HEK293 (cell line): ENCODE results near the gene AFDN.

Experiments
- CTCF ChIA-PET: fragments of 350-600 bp; formaldehyde crosslinking; extraction: SDS; loops from one replicate; lab custom pipeline; 2021; ENCODE audit warnings: antibody characterized with exemption; lab: Yijun Ruan, JAX
- POLR2A ChIA-PET: fragments of 300-600 bp; formaldehyde crosslinking; extraction: SDS; loops from one replicate; lab custom pipeline; 2020; ENCODE audit warnings: antibody characterized with exemption, inconsistent platforms; lab: Yijun Ruan, JAX
- H3K27ac ChIP-seq: fragments of 200-500 bp; sonication (Bioruptor generic); 2 replicates; pipeline ENCODE4 v1.5.1; 2014; ENCODE audit warnings: low read depth, low read length, control low read depth, inconsistent platforms; ENCODE audit errors: extremely low read depth
- H3K36me3 ChIP-seq, 2 experiments: fragments of 200-500 bp in 1 of 2; sonication (Bioruptor generic) in 1 of 2; 1 replicate in 1 of 2; 2 replicates in 1 of 2; pipeline ENCODE4 v1.5.1; 2014 to 2017; ENCODE audit warnings: inconsistent platforms in 2 of 2, low read length in 2 of 2; ENCODE audit not compliant: control insufficient read depth in 2 of 2, insufficient read depth in 1 of 2
- H3K4me1 ChIP-seq: fragments of 200-500 bp; sonication (Bioruptor generic); 2 replicates; pipeline ENCODE4 v1.5.1; 2014; ENCODE audit warnings: mild to moderate bottlenecking, low read length, inconsistent platforms; ENCODE audit not compliant: control insufficient read depth, insufficient read depth
- H3K4me3 ChIP-seq: 2 replicates; pipeline ENCODE4 v1.5.1; 2011; ENCODE audit warnings: low read depth, mild to moderate bottlenecking, control low read depth, low read length, moderate library complexity
- H3K9me3 ChIP-seq: fragments of 200-500 bp; sonication (Bioruptor generic); 2 replicates; pipeline ENCODE4 v1.5.1; 2014; ENCODE audit warnings: low read depth, low read length, inconsistent platforms; ENCODE audit not compliant: control insufficient read depth, insufficient read depth
- GLI4 ChIP-seq: fragments of 450-650 bp; formaldehyde crosslinking; IDR thresholded peaks from 2 replicates; pipeline ENCODE4 v1.5.1; 2016; ENCODE audit warnings: missing biosample characterization, missing genetic modification characterization
- MZF1 ChIP-seq: fragments of 450-650 bp; formaldehyde crosslinking; IDR thresholded peaks from 2 replicates; pipeline ENCODE4 v1.5.1; 2017; ENCODE audit warnings: missing biosample characterization, missing genetic modification characterization, borderline replicate concordance
- OSR2 ChIP-seq: fragments of 450-650 bp; formaldehyde crosslinking; IDR thresholded peaks from 2 replicates; pipeline ENCODE4 v1.5.1; 2016; ENCODE audit warnings: missing biosample characterization, missing genetic modification characterization
- ZBTB21 ChIP-seq: fragments of 450-650 bp; formaldehyde crosslinking; IDR thresholded peaks from 2 replicates; pipeline ENCODE4 v1.5.1; 2017; ENCODE audit warnings: missing biosample characterization, missing genetic modification characterization
- ZBTB26 ChIP-seq: fragments of 450-650 bp; formaldehyde crosslinking; optimal IDR thresholded peaks from 2 replicates; pipeline ENCODE3; 2016; ENCODE audit warnings: missing biosample characterization, mild to moderate bottlenecking, missing genetic modification characterization
- ZFHX2 ChIP-seq: fragments of 450-650 bp; formaldehyde crosslinking; conservative IDR thresholded peaks from 2 replicates; pipeline ENCODE4 v1.5.1; 2016; ENCODE audit warnings: missing biosample characterization, missing genetic modification characterization
- ZNF138 ChIP-seq: fragments of 450-650 bp; formaldehyde crosslinking; IDR thresholded peaks from 2 replicates; pipeline ENCODE4 v1.5.1; 2016; ENCODE audit warnings: missing biosample characterization, missing genetic modification characterization, borderline replicate concordance
- ZNF280D ChIP-seq: fragments of 450-650 bp; formaldehyde crosslinking; IDR thresholded peaks from 2 replicates; pipeline ENCODE4 v1.5.1; 2016; ENCODE audit warnings: missing biosample characterization, missing genetic modification characterization
- ZNF335 ChIP-seq: fragments of 450-650 bp; formaldehyde crosslinking; conservative IDR thresholded peaks from 2 replicates; pipeline ENCODE4 v1.5.1; 2016; ENCODE audit warnings: missing biosample characterization, missing genetic modification characterization
- ZNF416 ChIP-seq: fragments of 450-650 bp; formaldehyde crosslinking; IDR thresholded peaks from 2 replicates; pipeline ENCODE4 v1.5.1; 2016; ENCODE audit warnings: missing biosample characterization, missing genetic modification characterization
- ZNF521 ChIP-seq: fragments of 450-650 bp; formaldehyde crosslinking; IDR thresholded peaks from 2 replicates; pipeline ENCODE4 v1.5.1; 2017; ENCODE audit warnings: missing biosample characterization, mild to moderate bottlenecking, missing genetic modification characterization
- ZNF747 ChIP-seq: fragments of 450-650 bp; formaldehyde crosslinking; IDR thresholded peaks from 2 replicates; pipeline ENCODE4 v1.5.1; 2016; ENCODE audit warnings: missing biosample characterization, missing genetic modification characterization
- ZNF776 ChIP-seq: fragments of 450-650 bp; formaldehyde crosslinking; IDR thresholded peaks from 2 replicates; pipeline ENCODE4 v1.5.0; 2017; ENCODE audit warnings: missing biosample characterization, missing genetic modification characterization, borderline replicate concordance
- ZNF777 ChIP-seq: fragments of 450-650 bp; formaldehyde crosslinking; IDR thresholded peaks from 2 replicates; pipeline ENCODE4 v1.5.1; 2017; ENCODE audit warnings: missing biosample characterization, missing genetic modification characterization, borderline replicate concordance
- ZSCAN5A ChIP-seq: fragments of 450-650 bp; formaldehyde crosslinking; IDR thresholded peaks from 2 replicates; pipeline ENCODE4 v1.5.1; 2016; ENCODE audit warnings: missing biosample characterization, missing genetic modification characterization
- TF ChIP-seq, protein P1 (sequence below): fragments of 450-650 bp; formaldehyde crosslinking; IDR thresholded peaks from 2 replicates; pipeline ENCODE4 v1.5.1; 2017; ENCODE audit warnings: missing biosample characterization, missing genetic modification characterization
- TF ChIP-seq, protein P2 (sequence below): fragments of 450-650 bp; formaldehyde crosslinking; IDR thresholded peaks from 2 replicates; pipeline ENCODE4 v1.5.1; 2017; ENCODE audit warnings: missing biosample characterization, missing genetic modification characterization
- TF ChIP-seq, protein P3 (sequence below): fragments of 450-650 bp; formaldehyde crosslinking; IDR thresholded peaks from 2 replicates; pipeline ENCODE4 v1.5.1; 2017; ENCODE audit warnings: missing biosample characterization, missing genetic modification characterization
- TF ChIP-seq, protein P4 (sequence below): fragments of 450-650 bp; IDR thresholded peaks from 2 replicates; pipeline ENCODE4 v1.5.1; 2018; ENCODE audit warnings: missing biosample characterization, mild to moderate bottlenecking, missing genetic modification characterization

AFDN gene

DNA sequence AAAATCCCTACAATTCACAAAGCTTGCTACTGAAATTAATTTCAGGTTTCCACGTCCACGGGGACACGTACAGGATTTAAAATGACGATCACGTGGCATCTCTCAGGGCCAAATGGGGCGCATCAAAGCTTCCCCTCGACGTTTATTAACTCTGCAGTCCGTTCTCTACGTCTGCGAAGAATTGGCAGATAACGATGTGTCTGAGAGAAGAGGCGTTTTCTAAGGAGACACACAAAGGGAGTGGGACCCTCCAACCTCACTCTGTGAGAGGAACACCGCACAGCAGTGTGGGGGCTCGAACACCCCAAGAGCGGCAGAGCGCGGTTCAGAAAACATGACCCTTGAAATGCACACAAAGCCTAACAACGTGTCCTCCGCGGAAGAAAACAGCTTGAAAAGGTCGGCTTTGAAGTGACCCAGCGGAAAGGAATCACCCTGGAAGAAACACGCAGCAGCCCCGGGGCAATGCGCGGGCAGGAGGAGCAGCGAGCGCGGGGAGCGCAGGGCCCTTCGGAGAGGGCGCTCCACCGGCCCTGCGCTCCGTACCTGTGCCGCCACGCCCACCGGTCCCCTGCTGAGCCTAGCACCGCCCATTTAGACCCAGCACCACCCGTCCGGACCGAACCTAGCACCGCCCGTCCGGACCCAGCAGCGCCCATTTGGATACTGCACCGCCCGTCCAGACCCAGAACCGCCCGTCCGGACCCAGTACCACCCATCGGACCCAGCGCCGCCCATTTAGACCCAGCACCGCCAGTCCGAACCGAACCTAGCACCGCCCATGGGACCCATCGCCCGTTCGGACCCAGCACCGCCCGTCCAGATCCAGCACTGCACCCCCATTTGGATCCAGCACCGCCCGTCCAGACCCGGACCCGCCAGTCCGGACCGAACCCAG is 1.1 kb upstream of the AFDN start (continued):
- no peak for TF ChIP-seq OSR2 (tag by site-specific recombination)
- TF ChIP-seq ZNF138 (tag by site-specific recombination): no peak
- TF ChIP-seq ZNF416 (tag by site-specific recombination): no peak
- TF ChIP-seq ZBTB26 (tag by site-specific recombination): peak; percentile 48
- TF ChIP-seq GLI4 (tag by site-specific recombination): no peak
- TF ChIP-seq MZF1 (tag by site-specific recombination): no peak
- TF ChIP-seq, protein P1, sequence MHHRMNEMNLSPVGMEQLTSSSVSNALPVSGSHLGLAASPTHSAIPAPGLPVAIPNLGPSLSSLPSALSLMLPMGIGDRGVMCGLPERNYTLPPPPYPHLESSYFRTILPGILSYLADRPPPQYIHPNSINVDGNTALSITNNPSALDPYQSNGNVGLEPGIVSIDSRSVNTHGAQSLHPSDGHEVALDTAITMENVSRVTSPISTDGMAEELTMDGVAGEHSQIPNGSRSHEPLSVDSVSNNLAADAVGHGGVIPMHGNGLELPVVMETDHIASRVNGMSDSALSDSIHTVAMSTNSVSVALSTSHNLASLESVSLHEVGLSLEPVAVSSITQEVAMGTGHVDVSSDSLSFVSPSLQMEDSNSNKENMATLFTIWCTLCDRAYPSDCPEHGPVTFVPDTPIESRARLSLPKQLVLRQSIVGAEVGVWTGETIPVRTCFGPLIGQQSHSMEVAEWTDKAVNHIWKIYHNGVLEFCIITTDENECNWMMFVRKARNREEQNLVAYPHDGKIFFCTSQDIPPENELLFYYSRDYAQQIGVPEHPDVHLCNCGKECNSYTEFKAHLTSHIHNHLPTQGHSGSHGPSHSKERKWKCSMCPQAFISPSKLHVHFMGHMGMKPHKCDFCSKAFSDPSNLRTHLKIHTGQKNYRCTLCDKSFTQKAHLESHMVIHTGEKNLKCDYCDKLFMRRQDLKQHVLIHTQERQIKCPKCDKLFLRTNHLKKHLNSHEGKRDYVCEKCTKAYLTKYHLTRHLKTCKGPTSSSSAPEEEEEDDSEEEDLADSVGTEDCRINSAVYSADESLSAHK: no peak; the same call in 1 of the 2 replicates
- TF ChIP-seq ZFHX2: no peak

DNA sequence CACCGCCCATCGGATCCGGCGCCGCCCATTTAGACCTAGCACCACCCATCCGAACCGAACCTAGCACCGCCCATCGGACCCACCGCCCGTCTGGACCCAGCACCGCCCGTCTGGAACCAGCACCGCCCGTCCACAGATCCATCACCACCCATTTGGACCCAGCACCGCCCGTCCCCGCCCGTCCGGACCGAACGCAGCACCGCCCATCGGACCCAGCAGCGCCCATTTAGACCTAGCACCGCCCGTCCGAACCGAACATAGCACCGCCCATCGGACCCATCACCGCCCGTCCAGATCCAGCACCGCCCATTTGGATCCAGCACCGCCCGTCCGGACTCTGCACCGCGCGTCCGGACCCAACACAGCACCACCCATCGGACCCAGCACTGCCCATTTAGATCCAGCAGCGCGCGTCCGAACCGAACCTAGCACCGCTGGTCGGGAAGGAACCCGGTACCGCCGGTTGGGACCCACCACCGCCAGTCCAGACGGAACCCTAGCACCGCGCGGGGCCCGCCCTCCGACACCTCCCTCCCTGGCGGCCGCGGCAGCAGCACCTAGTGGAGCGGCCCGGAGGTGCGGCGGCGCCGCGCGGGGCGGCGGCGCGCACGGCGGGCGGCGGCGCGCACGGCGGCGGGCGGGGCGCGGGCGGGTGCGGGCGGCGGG is 348 bp upstream of the AFDN start:
- Histone ChIP-seq H3K36me3 (no peaks in the 10 kb centered on the region), H3K4me3 (peak overlapping the region; percentile 92), H3K9me3 (no peaks in the 10 kb centered on the region), H3K27ac (peak overlapping the region; percentile 72; the same call in 1 of the 2 replicates), H3K4me1 (peaks cover 13% of the 10 kb centered on the region)
- POLR2A ChIA-PET: no interaction called here
- CTCF ChIA-PET: interaction anchor here (1.6 kb wide), 1 partner anchor 29 kb away, joined by 7 read pairs; no protein-coding TSS in a partner anchor
- TF ChIP-seq ZNF776 (tag by site-specific recombination) (no peak), ZNF280D (tag by site-specific recombination) (no peak), ZNF335 (tag by site-specific recombination) (peak; percentile 86), ZSCAN5A (0 out of 2 replicates have a peak, but pooled peaks have one; percentile 25), ZNF777 (tag by site-specific recombination) (peak; percentile 75; the same call in 1 of the 2 replicates), ZBTB21 (tag by site-specific recombination) (no peak), ZNF747 (tag by site-specific recombination) (no peak), ZNF521 (no peak)
- TF ChIP-seq, protein P2, sequence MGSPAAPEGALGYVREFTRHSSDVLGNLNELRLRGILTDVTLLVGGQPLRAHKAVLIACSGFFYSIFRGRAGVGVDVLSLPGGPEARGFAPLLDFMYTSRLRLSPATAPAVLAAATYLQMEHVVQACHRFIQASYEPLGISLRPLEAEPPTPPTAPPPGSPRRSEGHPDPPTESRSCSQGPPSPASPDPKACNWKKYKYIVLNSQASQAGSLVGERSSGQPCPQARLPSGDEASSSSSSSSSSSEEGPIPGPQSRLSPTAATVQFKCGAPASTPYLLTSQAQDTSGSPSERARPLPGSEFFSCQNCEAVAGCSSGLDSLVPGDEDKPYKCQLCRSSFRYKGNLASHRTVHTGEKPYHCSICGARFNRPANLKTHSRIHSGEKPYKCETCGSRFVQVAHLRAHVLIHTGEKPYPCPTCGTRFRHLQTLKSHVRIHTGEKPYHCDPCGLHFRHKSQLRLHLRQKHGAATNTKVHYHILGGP: no peak
- TF ChIP-seq, protein P3, sequence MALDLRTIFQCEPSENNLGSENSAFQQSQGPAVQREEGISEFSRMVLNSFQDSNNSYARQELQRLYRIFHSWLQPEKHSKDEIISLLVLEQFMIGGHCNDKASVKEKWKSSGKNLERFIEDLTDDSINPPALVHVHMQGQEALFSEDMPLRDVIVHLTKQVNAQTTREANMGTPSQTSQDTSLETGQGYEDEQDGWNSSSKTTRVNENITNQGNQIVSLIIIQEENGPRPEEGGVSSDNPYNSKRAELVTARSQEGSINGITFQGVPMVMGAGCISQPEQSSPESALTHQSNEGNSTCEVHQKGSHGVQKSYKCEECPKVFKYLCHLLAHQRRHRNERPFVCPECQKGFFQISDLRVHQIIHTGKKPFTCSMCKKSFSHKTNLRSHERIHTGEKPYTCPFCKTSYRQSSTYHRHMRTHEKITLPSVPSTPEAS (tag by site-specific recombination): no peak
- TF ChIP-seq, protein P4, sequence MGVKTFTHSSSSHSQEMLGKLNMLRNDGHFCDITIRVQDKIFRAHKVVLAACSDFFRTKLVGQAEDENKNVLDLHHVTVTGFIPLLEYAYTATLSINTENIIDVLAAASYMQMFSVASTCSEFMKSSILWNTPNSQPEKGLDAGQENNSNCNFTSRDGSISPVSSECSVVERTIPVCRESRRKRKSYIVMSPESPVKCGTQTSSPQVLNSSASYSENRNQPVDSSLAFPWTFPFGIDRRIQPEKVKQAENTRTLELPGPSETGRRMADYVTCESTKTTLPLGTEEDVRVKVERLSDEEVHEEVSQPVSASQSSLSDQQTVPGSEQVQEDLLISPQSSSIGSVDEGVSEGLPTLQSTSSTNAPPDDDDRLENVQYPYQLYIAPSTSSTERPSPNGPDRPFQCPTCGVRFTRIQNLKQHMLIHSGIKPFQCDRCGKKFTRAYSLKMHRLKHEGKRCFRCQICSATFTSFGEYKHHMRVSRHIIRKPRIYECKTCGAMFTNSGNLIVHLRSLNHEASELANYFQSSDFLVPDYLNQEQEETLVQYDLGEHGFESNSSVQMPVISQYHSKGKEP: no peak
